K562 (cell line): ENCODE measurements around the gene GNAQ. TPM values are rescaled to one million over a fixed set of nuclear protein-coding genes. Genes with fewer than 3 reads are reported as not detected.

Experiments used
- ATAC-seq: fragments of 200-7000 bp; cut with Tn5 transposase; 3 replicates; pipeline ENCODE4 v1.9.1; 2020; ENCODE audit warnings: moderate library complexity
- BruUV-seq: library from RNA; stranded (reverse); fragments of 400-500 nt; replicated peaks from 2 replicates; lab custom pipeline; 2021; lab: Mats Ljungman, UMichigan
- CTCF ChIA-PET: fragments of 300-600 bp; formaldehyde crosslinking; extraction: SDS; loops from one replicate; lab custom pipeline; 2021; ENCODE audit warnings: low intra/inter-chr PET ratio; lab: Yijun Ruan, JAX
- POLR2A ChIA-PET: fragments of 300-600, 350-650 bp; sonication (Branson Sonifier 250); formaldehyde crosslinking; extraction: SDS; loops from one replicate; lab custom pipeline; 2021; ENCODE audit warnings: antibody characterized with exemption, inconsistent platforms; lab: Yijun Ruan, JAX
- DNase-seq, 4 experiments: peaks; one replicate each; pipeline versions ENCODE4 v3.0.0 to v3.0.0-alpha.2; 2011 to 2018; ENCODE audit warnings: low spot score in 3 of 4, mixed read lengths in 3 of 4; ENCODE audit errors: extremely low read depth in 1 of 4
- FAIRE-seq: peaks from 2 replicates; lab custom pipeline; 2011; peaks lifted over from hg19 to GRCh38; lab: Jason Lieb, UNC
- H2AFZ ChIP-seq: 2 replicates; pipeline ENCODE4 v1.6.0; 2011; ENCODE audit warnings: low read depth, low read length, control low read depth, inconsistent platforms
- H3K27ac ChIP-seq: fragments of 200-600 bp; 3 replicates; pipeline ENCODE4 v1.8.0; 2011; ENCODE audit warnings: low read depth, mild to moderate bottlenecking, control low read depth, inconsistent platforms, low read length, moderate library complexity, mixed read lengths; ENCODE audit errors: extremely low read depth
- H3K27me3 ChIP-seq, 2 experiments: fragments of 300-600 bp in 1 of 2; 2 replicates in 1 of 2; 3 replicates in 1 of 2; pipeline versions ENCODE4 v1.6.0 to v1.8.0; 2011; ENCODE audit warnings: inconsistent platforms in 2 of 2, low read length in 2 of 2, mild to moderate bottlenecking in 1 of 2, mixed read lengths in 1 of 2, moderate library complexity in 1 of 2; ENCODE audit not compliant: control insufficient read depth in 2 of 2, insufficient read depth in 2 of 2
- H3K36me3 ChIP-seq: fragments of 300-600 bp; 3 replicates; pipeline ENCODE4 v1.8.0; 2011; ENCODE audit warnings: mild to moderate bottlenecking, low read length, inconsistent platforms; ENCODE audit not compliant: control insufficient read depth, insufficient read depth
- H3K4me1 ChIP-seq, 2 experiments: fragments of 200-600 bp in 1 of 2; replicated peaks in 1 of 2; 2 replicates in 1 of 2; 3 replicates in 1 of 2; pipeline versions ENCODE4 v1.5.1 to v1.8.0; 2011; ENCODE audit warnings: inconsistent platforms in 2 of 2, low read length in 2 of 2, mild to moderate bottlenecking in 1 of 2, mixed read lengths in 1 of 2, moderate library complexity in 1 of 2; ENCODE audit not compliant: control insufficient read depth in 2 of 2, insufficient read depth in 2 of 2
- H3K4me2 ChIP-seq: 2 replicates; pipeline ENCODE4 v1.6.1; 2011; ENCODE audit warnings: low read length, control low read depth, inconsistent platforms, mixed read lengths; ENCODE audit not compliant: insufficient read depth
- H3K4me3 ChIP-seq: fragments of 200-600 bp; sonication (generic), shearing (Covaris generic); 2 replicates; pipeline ENCODE4 v1.5.1; 2016; ENCODE audit warnings: control low read depth, inconsistent platforms
- H3K79me2 ChIP-seq: fragments of 200-600 bp; 3 replicates; pipeline ENCODE4 v1.8.0; 2011; ENCODE audit warnings: low read length, inconsistent platforms; ENCODE audit not compliant: control insufficient read depth, insufficient read depth
- H3K9ac ChIP-seq, 2 experiments: 2 replicates each; pipeline versions ENCODE4 v1.6.0 to v1.6.1; 2011; ENCODE audit warnings: low read depth in 2 of 2, low read length in 2 of 2, control low read depth in 1 of 2, inconsistent platforms in 1 of 2, mild to moderate bottlenecking in 1 of 2, mixed read lengths in 1 of 2; ENCODE audit not compliant: insufficient read depth in 1 of 2
- H3K9me1 ChIP-seq: one replicate; pipeline ENCODE4 v1.6.0; 2011; ENCODE audit warnings: inconsistent platforms, mild to moderate bottlenecking, low read length, moderate library complexity; ENCODE audit not compliant: control insufficient read depth, insufficient read depth
- H3K9me3 ChIP-seq: replicated peaks from 2 replicates; pipeline ENCODE4 v1.5.1; 2011; ENCODE audit warnings: low read depth, low read length, inconsistent platforms; ENCODE audit not compliant: control insufficient read depth, insufficient read depth
- H4K20me1 ChIP-seq: replicated peaks from 2 replicates; pipeline ENCODE4 v1.6.1; 2011; ENCODE audit warnings: low read length, inconsistent platforms, mixed read lengths; ENCODE audit not compliant: control insufficient read depth, insufficient read depth
- CC2D1A ChIP-seq: fragments of 450-650 bp; IDR thresholded peaks from 2 replicates; pipeline ENCODE4 v1.6.1; 2017; ENCODE audit warnings: mild to moderate bottlenecking
- DEAF1 ChIP-seq: fragments of 450-650 bp; formaldehyde crosslinking; IDR thresholded peaks from 2 replicates; pipeline ENCODE4 v1.4.0; 2020; ENCODE audit warnings: mild to moderate bottlenecking, moderate library complexity
- EHMT2 ChIP-seq: fragments of 450-650 bp; IDR thresholded peaks from 2 replicates; pipeline ENCODE4 v1.6.1; 2018; ENCODE audit warnings: antibody characterized with exemption
- FOXJ3 ChIP-seq: sonication (generic); formaldehyde crosslinking; IDR thresholded peaks from 2 replicates; pipeline ENCODE4 v1.4.0; 2020; ENCODE audit warnings: mild to moderate bottlenecking, missing genetic modification reagents
- MNT ChIP-seq, 2 experiments: fragments of 450-650 bp; conservative IDR thresholded peaks; 2 replicates each; pipeline ENCODE4 v1.6.1; 2017; ENCODE audit warnings: mild to moderate bottlenecking in 2 of 2, moderate library complexity in 2 of 2
- MXI1 ChIP-seq: IDR thresholded peaks from 2 replicates; pipeline ENCODE4 v1.6.1; 2011; ENCODE audit warnings: low read depth, mild to moderate bottlenecking, improper control_type of control experiment, low read length
- NR1H2 ChIP-seq: sonication (generic); formaldehyde crosslinking; IDR thresholded peaks from 2 replicates; pipeline ENCODE4 v1.4.0; 2020; ENCODE audit warnings: mild to moderate bottlenecking, missing genetic modification reagents
- PRMT5 ChIP-seq: sonication (generic); formaldehyde crosslinking; IDR thresholded peaks from 2 replicates; pipeline ENCODE4 v1.5.0; 2020; ENCODE audit warnings: missing genetic modification reagents
- RBM34 ChIP-seq: fragments of 200-400 bp; formaldehyde crosslinking; IDR thresholded peaks from 2 replicates; pipeline ENCODE4 v1.6.1; 2018; ENCODE audit warnings: low read length, borderline replicate concordance; ENCODE audit not compliant: insufficient read depth
- RFX1 ChIP-seq: fragments of 450-650 bp; IDR thresholded peaks from 2 replicates; pipeline ENCODE4 v1.6.1; 2016; ENCODE audit warnings: mild to moderate bottlenecking, moderate library complexity
- SP1 ChIP-seq: sonication (generic); formaldehyde crosslinking; IDR thresholded peaks from 2 replicates; pipeline ENCODE4 v1.8.1; 2022; ENCODE audit warnings: mild to moderate bottlenecking, missing genetic modification reagents
- SRSF9 ChIP-seq: fragments of 200-400 bp; formaldehyde crosslinking; IDR thresholded peaks from 2 replicates; pipeline ENCODE4 v1.6.1; 2017; ENCODE audit warnings: low read depth, low read length, borderline replicate concordance
- STAG1 ChIP-seq: sonication (generic); formaldehyde crosslinking; IDR thresholded peaks from 2 replicates; pipeline ENCODE4 v1.5.0; 2020; ENCODE audit warnings: missing genetic modification reagents, borderline replicate concordance
- TAF15 ChIP-seq: fragments of 200-400 bp; formaldehyde crosslinking; IDR thresholded peaks from 2 replicates; pipeline ENCODE4 v1.6.1; 2017; ENCODE audit warnings: mild to moderate bottlenecking, low read depth, low read length, moderate library complexity
- ZNF217 ChIP-seq: sonication (generic); formaldehyde crosslinking; IDR thresholded peaks from 2 replicates; pipeline ENCODE4 v1.8.0; 2022; ENCODE audit warnings: mild to moderate bottlenecking, missing genetic modification reagents
- ZNF395 ChIP-seq: fragments of 200-800 bp; sonication (Bioruptor generic); IDR thresholded peaks from 2 replicates; pipeline ENCODE4 v1.6.1; 2017; ENCODE audit warnings: missing genetic modification characterization, missing compliant biosample characterization
- ZNF584 ChIP-seq: fragments of 200-800 bp; sonication (Bioruptor generic); IDR thresholded peaks from 2 replicates; pipeline ENCODE4 v1.6.1; 2016; ENCODE audit warnings: low read depth, mild to moderate bottlenecking, missing genetic modification characterization, missing compliant biosample characterization
- ZNF589 ChIP-seq: fragments of 200-800 bp; sonication (Bioruptor generic); IDR thresholded peaks from 2 replicates; pipeline ENCODE4 v1.6.1; 2016; ENCODE audit warnings: low read depth, missing genetic modification characterization, missing compliant biosample characterization
- ZSCAN32 ChIP-seq: fragments of 450-650 bp; formaldehyde crosslinking; IDR thresholded peaks from 2 replicates; pipeline ENCODE4 v1.4.0; 2020; ENCODE audit warnings: mild to moderate bottlenecking, moderate library complexity
- WGBS: fragments of 100-300 bp; shearing (Covaris generic); methylation state at CpG from one replicate; pipeline ENCODE4 v1.1.6; 2016; ENCODE audit warnings: low coverage, mixed read lengths; ENCODE audit not compliant: insufficient coverage; ENCODE audit errors: missing lambda C conversion rate; 5-methylcytosine and 5-hydroxymethylcytosine counted together
- in situ Hi-C: fragments of 300-500 bp; cut with MboI; formaldehyde crosslinking; loops from 4 replicates; pipeline ENCODE4 v1.15.0; 2018; ENCODE audit warnings: inconsistent platforms, mixed read lengths
- intact Hi-C: fragments of 100-400 bp; cut with micrococcal nuclease; formaldehyde crosslinking; loops from 2 replicates; pipeline ENCODE4 v1.14.2; 2022
- polyA plus RNA-seq, 8 experiments: library from polyadenylated mRNA; depleted of rRNA in 4 of 8; stranded (reverse) in 5 of 8; unstranded in 3 of 8; fragments of >200 nt; fragmentation: Nextera tagmentation in 2 of 8; fragmentation: Illumina TruSeq in 1 of 8; extraction: Ambion mirVana in 2 of 8; extraction: Trizol in 1 of 8; gene quantifications; 2 replicates each; pipeline versions ENCODE4 v1.2.1 to v1.2.3, GENCODE V29; 2011 to 2014; ENCODE audit warnings: inconsistent platforms in 1 of 8, missing spikeins in 1 of 8
- total RNA-seq, 7 experiments: library from RNA; depleted of rRNA in 6 of 7; stranded (reverse); fragments of >200 nt in 6 of 7; fragmentation: Illumina TruSeq in 2 of 7; extraction: Trizol in 2 of 7; gene quantifications; 2 replicates each; pipeline versions ENCODE4 v1.2.1 to v1.2.3, GENCODE V29; 2011 to 2021; ENCODE audit warnings: low replicate concordance in 1 of 7

Gene GNAQ
- total and polyA plus RNA-seq, 9 of the 15 experiments (the other 6 are each of a cell fraction or from before 2014, with no cell fraction given): 4.8 to 27.9 (median 17.5) TPM

GRCh38 chr9:77949751-77950436 is 81.7 kb downstream of the GNAQ start:
- no TSS peak for BruUV-seq
- ChIA-PET POLR2A (interaction anchor here (0.5 kb wide), 1 partner anchor 57 kb away, joined by 3 read pairs; no protein-coding TSS in a partner anchor), CTCF (no interaction called here)
- FAIRE-seq (no peak), ATAC-seq (no peak), DNase-seq (no peak)
- Histone ChIP-seq H3K4me2 (no peak overlapping the region), H3K9me3 (no peaks in the 10 kb centered on the region), H3K9ac (no peak overlapping the region), H3K27ac (no peak overlapping the region), H3K27me3 (no peaks in the 10 kb centered on the region), H3K79me2 (peaks cover 92% of the 10 kb centered on the region), H2AFZ (no peak overlapping the region), H3K36me3 (peaks cover 5% of the 10 kb centered on the region; the same call in 1 of the 3 replicates), H3K9me1 (no peaks in the 10 kb centered on the region), H4K20me1 (no peaks in the 10 kb centered on the region), H3K4me3 (no peak overlapping the region), H3K4me1 (peaks cover 5 to 42% of the 10 kb centered on the region in 2 experiments)
- in situ Hi-C loops: no loop called here
- intact Hi-C loops: no loop called here
- WGBS: 56% methylated on average over 5 of the region's 5 CpGs
- no peak for TF ChIP-seq SP1 (CRISPR knock-in tag)
- no peak for TF ChIP-seq SRSF9
- TF ChIP-seq ZNF217 (CRISPR knock-in tag): no peak
- no peak for TF ChIP-seq ZNF589 (CRISPR knock-in tag)
- no peak for TF ChIP-seq FOXJ3
- no peak for TF ChIP-seq ZSCAN32 (CRISPR knock-in tag)
- TF ChIP-seq TAF15: no peak
- no peak for TF ChIP-seq MNT (conservative IDR thresholded peaks at IDR 0.05)
- no peak for TF ChIP-seq PRMT5
- TF ChIP-seq ZNF395: no peak
- no peak for TF ChIP-seq STAG1
- no peak for TF ChIP-seq RFX1
- TF ChIP-seq ZNF584 (CRISPR knock-in tag): no peak
- TF ChIP-seq MXI1: no peak
- TF ChIP-seq CC2D1A: no peak
- no peak for TF ChIP-seq RBM34
- TF ChIP-seq NR1H2: no peak
- TF ChIP-seq DEAF1 (CRISPR knock-in tag): no peak
- no peak for TF ChIP-seq EHMT2
- TF ChIP-seq, all 486 proteins: peak for 0
